CD4-positive, alpha-beta T cell treated with Interleukin-21 for 1 hour (primary cell): ENCODE results near the gene KCNH6.

Experiments
- DNase-seq: peaks from one replicate; pipeline ENCODE4 v3.0.0-alpha.2; 2020

The KCNH6 gene

DNA sequence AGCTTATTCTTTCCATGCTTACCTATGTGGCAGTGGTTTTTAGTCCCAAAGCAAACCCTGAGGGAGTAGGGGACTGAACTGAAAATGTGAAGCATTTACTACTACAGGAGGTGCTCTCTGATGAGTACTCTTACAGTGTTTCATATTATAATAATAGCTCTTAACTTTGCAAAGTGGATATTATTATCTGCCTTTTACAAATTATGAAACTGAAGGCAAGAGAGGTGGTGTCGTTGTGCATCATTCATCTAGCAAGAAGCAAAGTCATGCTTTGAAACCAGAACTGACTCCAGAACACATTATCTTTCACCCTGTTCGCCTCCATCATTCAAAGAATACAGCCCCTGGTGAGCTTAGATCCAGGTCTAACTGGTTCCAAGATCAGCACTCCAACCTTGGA, 8.2 kb upstream of the KCNH6 start:
- DNase-seq: no peak

DNA sequence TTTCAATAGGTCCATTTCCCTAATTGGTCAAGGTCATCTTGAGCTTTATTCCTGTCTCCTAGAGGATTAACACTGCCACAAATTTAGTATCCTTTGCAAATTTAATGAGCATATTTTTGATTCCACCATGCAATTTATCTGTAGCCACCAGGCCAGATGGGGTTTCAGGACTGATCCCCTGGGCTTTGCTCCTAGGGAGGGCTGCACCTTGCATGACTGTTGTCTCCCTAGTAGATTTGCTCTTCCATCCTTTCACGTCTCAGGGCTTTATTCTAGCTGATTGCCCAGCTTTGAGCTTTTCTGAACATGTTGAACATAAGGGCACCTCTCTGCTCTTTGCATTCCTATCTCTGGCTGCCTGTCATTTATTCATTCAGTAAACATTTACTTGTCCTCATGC, 7.7 kb upstream of the KCNH6 start:
- DNase-seq: no peak

DNA sequence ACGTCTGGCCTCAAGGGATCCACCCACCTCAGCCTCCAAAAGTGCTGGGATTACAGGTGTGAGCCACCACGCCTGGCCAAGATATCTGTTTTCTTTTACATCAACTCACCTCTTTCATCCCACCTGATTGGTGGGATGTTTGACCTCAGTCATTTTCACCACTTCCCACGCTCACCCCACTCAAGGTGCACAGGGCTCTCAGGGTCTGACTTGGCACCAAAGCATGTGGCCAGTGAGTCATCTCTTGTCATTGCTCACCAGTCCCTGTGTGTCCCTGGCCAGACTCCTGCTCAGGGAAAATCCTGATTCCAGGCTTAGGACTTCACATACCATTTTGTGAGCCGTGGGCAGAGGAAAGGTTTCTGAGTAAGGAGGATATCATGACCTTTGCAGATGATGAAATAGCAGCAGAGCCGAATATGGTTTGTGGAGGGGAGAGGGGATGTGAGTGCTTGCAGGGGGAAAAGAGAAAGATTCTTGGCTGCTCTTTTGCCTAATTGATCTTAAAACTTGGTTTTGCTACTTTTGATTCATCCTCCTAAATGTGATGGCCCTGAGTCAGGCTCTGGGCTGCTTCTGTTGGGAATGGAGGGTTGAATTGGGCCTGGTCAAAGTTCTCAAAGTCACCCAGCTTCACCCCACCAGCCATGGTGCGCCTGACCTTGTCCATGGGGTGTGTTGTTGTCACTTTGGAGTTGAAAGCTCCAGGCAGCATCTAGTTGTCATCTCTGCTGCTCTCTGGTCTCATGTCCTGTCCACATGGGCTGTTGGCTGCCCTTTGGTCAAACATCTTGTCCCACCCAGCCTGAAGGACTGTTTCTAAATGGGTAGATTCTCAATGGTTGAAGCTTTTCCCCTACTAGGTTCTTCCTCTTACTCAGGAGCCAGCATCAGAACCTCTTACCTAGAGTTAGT, 6.0 kb upstream of the KCNH6 start:
- DNase-seq: no peak

DNA sequence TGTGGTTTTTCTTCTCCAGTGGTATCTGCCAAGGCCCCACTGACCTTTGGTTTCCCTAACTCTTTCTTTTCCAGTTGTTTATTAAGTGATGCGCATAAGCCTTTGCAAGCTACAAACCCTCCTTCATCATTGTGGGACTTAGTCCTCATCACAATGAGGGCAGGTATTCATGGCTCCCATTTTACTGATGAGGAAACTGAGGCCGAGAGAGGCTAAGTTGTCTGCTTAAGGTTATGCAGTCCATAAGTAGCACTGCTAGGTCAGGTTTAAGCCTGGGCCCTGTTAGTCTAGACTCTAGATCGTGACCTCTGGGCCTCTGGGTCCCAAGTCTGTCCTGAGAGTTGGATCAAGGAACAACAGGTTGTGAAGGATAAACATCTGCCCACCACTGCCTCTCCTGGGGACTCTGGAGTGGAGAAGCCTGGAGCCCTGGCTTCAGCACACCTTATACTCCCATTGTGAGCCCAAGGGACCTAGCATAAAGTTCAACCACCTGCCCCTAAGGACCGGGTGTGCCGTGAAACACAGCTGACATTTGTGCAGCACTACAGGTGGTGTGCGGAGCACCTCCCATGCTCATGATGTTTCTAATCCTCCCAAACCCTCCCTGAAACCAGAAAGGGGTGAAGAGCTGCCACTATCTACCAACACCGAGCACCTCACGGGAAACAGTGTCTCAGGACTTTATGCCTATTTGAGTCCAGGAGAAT, 5.2 kb upstream of the KCNH6 start:
- no peak for DNase-seq

DNA sequence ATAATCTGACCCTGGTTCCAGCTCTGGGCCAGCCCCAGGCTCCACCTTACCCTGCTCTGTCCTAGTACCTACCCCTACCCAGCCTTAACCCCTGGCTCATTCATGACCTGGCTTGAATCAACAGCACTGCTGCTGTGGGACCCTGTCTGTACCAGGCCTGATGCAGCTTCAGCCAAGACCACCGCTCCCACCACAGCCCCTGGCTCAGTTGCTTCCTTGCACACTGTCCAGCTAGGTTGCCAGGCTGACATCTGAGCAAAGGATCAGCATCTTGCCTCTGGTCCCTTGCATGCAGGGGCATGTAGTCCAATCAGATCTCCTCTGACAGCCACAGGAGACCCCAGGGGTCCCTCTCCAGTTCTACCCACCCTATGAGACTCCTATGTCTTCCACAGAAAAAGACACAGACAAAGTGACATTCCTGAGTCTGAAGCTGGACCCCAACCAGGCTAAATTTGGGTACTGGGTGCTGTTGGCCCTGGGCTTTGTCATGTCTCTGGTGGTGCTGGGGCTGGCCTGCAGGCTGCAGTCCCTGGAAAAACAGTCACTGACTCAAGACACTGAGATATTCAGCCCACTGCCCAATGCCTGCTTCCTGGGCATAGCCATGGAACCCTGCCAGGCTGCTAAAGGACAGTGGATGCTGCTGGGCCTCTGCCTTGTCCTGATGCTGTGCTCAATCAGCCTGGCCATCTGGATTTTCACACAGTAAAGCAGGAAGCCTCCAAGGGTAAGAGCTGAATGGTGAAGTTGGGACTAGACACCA, 3.9 kb upstream of the KCNH6 start:
- no peak for DNase-seq

DNA sequence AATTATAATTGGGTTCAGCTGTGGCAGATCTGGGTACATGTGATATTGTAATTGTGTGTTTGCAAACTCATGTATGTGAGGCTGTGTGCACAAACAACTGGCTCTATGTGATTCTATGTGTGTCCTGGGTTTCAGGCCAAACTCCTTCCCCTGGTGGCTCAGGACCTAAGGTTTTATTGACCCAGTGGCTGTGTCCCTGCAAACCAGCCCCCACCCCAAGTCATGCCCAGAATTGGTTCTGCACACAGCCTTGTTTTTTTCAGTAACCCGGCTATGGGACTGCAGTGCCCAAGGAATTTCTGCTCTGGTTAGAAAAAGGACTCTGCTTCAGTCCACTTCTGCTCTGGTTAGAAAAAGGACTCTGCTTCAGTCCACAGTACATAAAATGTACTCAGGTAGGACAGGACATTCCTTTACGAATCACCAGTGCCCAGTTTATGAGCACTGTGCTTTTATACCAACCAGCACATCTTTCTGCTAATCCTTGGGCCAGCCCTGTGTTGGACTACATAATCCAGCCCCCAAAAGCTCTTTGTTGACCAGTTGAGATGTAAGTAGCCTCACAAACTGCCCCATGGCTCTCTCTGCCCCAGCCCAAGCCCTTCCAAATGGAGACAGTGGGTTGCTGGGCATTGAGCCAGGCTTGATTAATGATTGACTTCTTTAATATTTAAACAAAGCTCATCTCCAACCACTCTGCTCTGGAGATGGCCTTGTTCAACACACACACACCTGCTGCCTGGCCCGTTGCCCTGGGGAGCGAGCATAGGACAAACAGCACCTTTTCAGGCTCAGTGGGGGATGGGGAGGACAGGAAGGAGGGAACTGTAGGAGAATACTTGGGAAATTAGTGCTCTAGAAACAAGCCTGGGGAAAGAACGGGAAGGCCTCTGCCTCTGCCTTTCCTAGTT, 2.9 kb upstream of the KCNH6 start:
- no peak for DNase-seq

DNA sequence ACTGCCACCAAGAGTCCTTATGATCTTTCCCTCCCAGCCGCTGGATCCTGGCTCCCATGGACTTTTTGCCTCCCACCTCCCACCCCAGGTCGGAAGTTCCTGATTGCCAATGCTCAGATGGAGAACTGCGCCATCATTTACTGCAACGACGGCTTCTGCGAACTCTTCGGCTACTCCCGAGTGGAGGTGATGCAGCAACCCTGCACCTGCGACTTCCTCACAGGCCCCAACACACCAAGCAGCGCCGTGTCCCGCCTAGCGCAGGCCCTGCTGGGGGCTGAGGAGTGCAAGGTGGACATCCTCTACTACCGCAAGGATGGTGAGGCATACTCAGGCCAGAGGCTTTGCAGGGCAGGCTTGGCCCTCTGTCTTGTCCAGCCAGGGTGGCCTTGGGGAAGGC, 893 bp downstream of the KCNH6 start:
- no peak for DNase-seq

DNA sequence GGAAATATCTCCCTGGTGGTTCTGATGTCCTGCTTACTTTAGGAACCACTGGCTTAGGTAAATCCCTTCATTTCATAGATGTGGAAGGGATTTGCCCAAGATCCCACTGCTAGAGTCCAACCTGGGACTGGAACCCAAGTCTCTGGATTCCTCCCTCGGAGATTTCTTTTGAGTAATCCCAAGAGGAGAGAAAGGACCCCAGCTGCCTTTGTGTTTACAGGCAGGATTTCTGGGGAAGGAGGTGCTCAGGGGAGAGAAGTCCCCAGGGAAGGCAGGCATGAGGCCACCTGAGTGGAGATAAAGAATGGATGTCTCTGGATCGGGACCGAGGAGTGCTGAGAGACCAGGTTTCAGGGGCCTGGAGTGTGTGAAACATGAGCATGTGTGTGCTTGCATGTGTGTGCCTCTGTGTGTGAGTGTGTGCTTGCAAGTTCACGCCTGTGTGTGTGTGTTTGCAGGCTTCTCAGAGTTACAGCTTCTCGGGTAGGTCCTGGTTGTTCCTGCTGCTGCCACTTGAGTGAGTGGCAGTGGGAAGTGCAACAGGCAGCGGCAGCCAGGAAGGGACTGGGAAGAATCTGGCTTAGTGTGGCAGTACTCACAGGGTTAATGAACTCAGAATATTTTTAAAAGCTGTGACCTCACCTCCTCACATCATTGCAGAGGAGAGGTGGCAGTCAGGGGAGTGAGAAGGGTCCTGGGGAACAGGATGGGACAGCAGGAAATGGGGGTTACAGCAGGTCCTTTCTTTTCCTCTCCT, 2.2 kb downstream of the KCNH6 start:
- no peak for DNase-seq

DNA sequence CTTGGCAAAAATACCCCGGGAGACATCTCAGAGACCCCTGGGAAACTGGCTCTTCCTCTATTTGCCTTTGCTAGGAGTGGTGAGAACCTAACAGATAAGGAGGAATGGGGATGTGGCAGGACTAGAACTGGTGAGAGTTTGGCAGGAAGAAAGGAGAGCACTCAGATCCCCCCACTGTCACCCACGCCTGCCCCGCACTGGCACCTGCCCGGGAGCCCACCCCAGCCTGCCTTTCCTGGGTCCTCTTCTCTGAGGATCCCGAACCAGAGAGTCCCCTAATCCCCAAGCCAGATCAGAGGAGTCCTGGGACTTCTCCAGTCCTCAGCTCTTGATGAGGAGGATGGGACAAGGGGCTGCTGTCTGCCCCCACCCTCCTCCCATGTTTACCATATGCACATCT, 3.7 kb downstream of the KCNH6 start:
- DNase-seq: no peak

DNA sequence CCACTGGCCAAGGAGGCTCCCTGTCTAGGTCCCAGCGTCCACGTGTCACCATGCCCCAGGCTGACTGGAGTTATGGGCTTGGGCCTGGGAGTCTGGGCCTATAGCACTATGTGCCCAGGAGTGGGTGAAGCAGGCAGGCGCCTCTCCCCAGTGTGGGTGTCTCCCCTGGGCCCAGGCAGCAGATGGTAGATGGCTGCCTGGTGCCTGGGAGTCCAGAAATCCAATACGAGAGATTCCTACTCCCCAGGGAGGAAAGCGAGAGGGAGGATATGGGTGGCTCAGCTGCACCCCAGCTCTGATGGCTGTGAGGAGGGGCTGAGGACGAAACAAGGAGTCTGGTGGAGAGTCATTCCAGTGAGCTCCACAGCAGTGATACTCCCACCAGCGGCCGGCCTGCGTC, 5.0 kb downstream of the KCNH6 start:
- DNase-seq: no peak

DNA sequence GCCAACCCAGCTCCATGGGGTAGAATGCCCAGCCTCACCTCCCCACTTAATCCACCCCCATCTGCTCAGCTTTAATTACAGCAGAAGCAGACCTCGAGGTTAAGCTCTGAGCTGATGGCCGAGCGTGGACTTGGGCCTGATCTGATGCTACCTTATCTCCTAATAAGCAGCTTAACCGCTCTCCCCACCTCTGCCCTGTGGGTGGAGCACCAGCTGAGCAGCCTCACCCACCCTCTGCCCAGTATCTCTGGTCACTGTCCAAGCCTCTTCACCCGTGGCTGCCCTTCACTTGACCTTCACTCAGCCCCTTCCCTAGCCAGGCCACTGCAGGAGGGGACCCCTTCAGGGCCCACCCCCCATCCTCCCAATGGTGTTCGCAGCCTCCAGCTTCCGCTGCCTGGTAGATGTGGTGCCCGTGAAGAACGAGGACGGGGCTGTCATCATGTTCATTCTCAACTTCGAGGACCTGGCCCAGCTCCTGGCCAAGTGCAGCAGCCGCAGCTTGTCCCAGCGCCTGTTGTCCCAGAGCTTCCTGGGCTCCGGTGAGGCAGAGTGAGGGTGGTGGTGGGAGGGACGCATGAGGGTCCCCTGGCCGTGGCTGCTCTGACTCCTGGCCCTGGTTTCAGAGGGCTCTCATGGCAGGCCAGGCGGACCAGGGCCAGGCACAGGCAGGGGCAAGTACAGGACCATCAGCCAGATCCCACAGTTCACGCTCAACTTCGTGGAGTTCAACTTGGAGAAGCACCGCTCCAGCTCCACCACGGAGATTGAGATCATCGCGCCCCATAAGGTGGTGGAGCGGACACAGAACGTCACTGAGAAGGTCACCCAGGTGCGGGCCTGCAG, 6.8 kb downstream of the KCNH6 start:
- DNase-seq: no peak

DNA sequence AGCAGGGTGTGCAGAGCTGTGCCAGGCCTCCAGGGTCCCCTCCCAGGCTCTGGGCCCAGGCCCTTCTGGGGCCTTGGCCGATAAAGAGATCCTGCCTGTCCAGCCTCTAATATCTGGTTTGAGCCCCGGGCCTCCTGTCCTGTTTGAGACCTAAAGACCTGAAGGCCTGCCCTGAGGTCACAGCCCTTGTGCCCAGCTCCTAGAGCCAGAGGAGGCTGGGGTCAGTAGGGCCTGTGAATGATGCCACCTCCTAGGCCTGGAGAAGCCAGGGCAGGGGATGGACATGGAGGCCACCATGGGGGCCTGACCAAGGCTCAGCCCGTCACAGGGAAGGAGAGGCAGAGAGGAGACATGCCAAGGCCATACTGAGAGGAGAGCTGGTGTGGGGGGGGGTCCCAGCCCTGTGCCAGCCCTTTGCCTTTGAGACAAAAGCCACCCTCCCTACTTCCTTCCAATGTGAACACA, 7.4 kb downstream of the KCNH6 start:
- DNase-seq: no peak

DNA sequence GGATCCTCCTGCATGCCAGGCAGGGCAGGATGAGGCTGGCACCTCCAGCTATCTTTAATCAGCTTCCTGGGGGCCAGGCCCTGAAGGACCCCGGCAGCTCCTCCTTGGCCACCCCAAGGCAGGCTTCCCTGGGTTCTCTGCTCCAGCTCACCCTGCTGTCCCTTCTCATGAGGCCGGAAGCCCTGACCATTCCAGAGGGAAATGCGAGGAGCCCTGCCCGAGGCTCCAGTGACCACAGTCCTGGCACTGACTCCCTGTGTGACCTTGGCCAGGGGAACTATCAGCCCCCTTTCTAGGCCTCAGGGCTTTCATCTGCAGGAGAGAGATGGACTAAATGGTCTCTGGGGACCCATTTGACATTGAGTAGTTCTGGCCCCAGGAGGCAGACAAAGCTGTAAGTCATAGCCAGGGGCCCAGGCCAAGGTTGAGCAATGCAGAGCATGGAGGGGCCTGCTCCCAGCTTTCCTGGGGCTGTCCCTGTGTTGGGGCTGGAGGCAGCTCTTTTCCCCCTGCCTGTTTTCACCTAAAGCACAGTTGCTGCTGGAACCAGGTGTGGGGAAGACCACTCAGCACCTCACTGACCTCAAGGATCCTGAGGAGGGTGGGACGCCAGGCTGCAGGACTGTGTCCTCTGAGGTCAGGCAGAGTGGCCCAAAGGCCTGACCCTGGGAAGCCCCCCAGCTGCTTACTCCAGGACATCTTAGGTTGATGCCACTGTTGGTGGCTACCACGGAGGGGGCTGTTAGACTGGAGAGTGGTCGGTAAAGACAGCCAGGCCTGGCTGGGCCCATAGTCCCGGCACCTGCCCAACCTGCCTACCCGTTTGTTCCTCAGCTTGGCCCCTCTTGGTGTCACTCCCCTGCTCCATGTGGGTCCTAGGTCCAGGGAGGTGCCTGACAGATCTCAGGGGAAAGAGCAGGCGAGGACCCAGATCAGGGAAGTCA, 8.1 kb downstream of the KCNH6 start:
- DNase-seq: no peak

DNA sequence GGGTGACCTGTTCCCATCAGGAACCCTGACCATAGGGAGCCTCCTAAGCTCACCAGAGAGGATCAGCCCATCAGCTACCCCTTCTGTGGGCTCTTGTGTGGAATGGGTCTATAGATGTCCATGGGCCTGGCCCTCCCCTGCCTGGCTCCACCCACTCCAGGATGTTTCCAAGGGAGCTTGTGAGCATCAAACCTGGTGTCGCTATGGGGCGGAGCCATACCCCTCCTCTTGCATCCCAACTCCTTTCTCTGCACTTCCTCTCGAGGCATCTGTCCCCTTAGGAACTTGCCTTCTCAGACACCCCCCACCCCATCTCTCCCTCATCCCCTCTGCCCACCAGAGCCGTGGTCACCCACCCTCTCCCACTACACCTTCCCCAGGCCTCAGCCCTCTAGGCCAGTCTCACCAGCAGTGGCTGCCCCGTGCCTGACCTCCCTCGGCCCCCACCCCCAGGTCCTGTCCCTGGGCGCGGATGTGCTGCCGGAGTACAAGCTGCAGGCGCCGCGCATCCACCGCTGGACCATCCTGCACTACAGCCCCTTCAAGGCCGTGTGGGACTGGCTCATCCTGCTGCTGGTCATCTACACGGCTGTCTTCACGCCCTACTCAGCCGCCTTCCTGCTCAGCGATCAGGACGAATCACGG, 10.4 kb downstream of the KCNH6 start:
- DNase-seq: no peak

DNA sequence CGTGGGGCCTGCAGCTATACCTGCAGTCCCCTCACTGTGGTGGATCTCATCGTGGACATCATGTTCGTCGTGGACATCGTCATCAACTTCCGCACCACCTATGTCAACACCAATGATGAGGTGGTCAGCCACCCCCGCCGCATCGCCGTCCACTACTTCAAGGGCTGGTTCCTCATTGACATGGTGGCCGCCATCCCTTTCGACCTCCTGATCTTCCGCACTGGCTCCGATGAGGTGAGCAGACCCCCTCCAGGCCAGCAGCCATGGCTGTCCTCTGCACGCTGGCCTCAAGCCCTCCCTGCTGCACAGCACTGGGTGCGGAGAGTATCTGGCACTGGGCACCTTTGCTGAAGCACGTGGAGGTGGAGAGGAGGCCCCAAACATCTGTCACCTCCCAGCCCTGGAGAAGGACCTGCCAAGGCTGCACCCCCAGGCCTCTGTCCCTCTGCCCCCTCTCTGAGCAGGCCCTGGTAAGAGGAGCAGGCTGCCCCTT, 11.0 kb downstream of the KCNH6 start:
- DNase-seq: no peak

DNA sequence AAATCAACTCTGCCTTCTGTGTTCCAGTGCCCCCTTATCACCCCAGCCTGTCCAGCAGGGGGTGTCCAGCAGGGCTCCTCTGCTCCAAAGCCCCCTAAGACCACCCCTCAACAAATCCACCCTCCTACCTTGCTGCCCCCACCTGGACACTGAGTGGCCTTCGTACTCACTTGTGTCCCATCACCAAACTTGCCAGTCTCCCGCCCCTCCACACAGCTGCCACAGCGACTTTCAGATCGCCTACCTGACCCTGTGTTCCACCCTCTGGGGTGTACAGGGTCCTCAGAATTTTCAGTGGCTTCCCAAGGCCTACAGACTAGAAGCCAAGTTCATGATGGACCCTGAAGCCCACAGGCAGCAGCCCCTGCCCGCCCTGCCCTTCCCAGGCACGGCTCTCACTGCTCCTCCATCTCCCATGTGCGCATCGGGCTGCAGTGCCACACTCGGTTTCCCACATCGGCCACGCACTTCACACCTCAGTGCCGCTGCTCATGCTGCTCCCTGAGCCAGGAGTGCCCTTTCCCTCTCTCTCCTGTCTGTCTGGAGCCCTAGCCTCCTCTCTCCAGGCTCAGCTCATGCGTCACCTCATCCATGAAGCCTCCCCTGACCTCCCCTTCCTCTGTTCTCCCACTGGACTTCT, 11.8 kb downstream of the KCNH6 start:
- no peak for DNase-seq

DNA sequence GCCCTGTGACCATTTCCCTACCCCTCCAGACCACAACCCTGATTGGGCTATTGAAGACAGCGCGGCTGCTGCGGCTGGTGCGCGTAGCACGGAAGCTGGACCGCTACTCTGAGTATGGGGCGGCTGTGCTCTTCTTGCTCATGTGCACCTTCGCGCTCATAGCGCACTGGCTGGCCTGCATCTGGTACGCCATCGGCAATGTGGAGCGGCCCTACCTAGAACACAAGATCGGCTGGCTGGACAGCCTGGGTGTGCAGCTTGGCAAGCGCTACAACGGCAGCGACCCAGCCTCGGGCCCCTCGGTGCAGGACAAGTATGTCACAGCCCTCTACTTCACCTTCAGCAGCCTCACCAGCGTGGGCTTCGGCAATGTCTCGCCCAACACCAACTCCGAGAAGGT, 12.5 kb downstream of the KCNH6 start:
- no peak for DNase-seq

DNA sequence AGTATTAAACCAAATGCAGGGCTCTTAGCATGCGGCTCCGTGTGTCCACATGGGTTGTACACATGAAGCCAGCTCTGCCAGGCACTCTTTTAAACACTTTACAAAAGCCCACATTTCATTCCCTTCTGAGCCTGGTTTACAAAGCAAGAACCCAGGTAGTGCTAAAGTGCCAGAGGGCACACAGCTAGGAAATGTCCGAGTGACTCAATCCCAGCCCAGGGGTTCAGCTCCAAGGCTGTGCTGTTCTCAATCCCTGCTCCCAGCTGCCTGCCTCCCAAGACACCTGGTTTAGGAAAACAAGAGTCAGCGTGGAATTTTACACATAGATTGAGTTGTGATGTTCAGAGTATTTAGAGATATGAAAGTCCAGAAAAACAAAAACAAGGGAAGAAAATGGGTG, 13.8 kb downstream of the KCNH6 start:
- DNase-seq: no peak
